Uterus (tissue), 4 donors: Measurements from ENCODE around the gene IGSF23. TPM values are rescaled to one million over a fixed set of nuclear protein-coding genes. Genes with fewer than 3 reads are reported as not detected.

Source experiments
- DNase-seq, 2 donors: peaks; one replicate each; pipeline ENCODE4 v3.0.0-alpha.2; 2019 to 2020
- H3K27ac ChIP-seq, 2 donors: fragments of 200-600 bp; sonication (generic); 1 replicate in 1 of 2; 2 replicates in 1 of 2; pipeline ENCODE4 v1.5.1; 2016 to 2018
- H3K27me3 ChIP-seq, 2 donors: fragments of 200-600 bp; sonication (generic); one replicate each; pipeline ENCODE4 v1.5.1; 2018 to 2019; ENCODE audit warnings: control low read depth in 1 of 2
- H3K36me3 ChIP-seq, 2 donors: fragments of 200-600 bp; sonication (generic); one replicate each; pipeline ENCODE4 v1.5.1; 2019; ENCODE audit warnings: control low read depth in 1 of 2
- H3K4me1 ChIP-seq, 2 donors: fragments of 200-600 bp; sonication (generic); one replicate each; pipeline ENCODE4 v1.5.1; 2018 to 2019; ENCODE audit warnings: control low read depth in 1 of 2
- H3K4me3 ChIP-seq, 2 donors: fragments of 200-600 bp; sonication (generic); 1 replicate in 1 of 2; 2 replicates in 1 of 2; pipeline ENCODE4 v1.5.1; 2018 to 2019; ENCODE audit warnings: mild to moderate bottlenecking in 1 of 2
- H3K9me3 ChIP-seq, 2 donors: fragments of 200-600 bp; sonication (generic); one replicate each; pipeline ENCODE4 v1.5.1; 2019; ENCODE audit warnings: control low read depth in 1 of 2
- CTCF ChIP-seq, 4 experiments: fragments of 200-600 bp in 2 of 4; fragments of 450-650 bp in 2 of 4; sonication (generic) in 2 of 4; IDR thresholded peaks; one replicate each; pipeline ENCODE4 v1.5.1; 2016 to 2019; ENCODE audit warnings: antibody characterized with exemption in 4 of 4, mild to moderate bottlenecking in 2 of 4, moderate library complexity in 1 of 4
- POLR2A ChIP-seq, 2 donors: fragments of 450-650 bp; IDR thresholded peaks; one replicate each; pipeline ENCODE4 v1.6.1; 2016; ENCODE audit warnings: antibody characterized with exemption in 2 of 2, mild to moderate bottlenecking in 1 of 2, moderate library complexity in 1 of 2
- intact Hi-C: fragments of 100-400 bp; cut with DNase I; formaldehyde crosslinking; loops from one replicate; pipeline ENCODE4 v1.15.1; 2023; ENCODE audit warnings: low total_unique reads
- total RNA-seq, 4 donors: library from RNA; depleted of rRNA in 3 of 4; stranded (reverse); fragments of >200 nt in 3 of 4; gene quantifications; one replicate each; pipeline versions ENCODE4 v1.1.0 to v1.2.4, GENCODE V29; 2014 to 2023
- donor health status: DM: yes; HTN: yes; CAD: no.

The IGSF23 gene
- total RNA-seq, 4 donors from 2014 or later = not detected

GRCh38 chr19:44673510-44673909 lies 60.1 kb downstream of the IGSF23 start:
- H3K4me3 ChIP-seq = no peak overlapping the region
- DNase-seq = no peak
- H3K9me3 ChIP-seq = no peaks in the 10 kb centered on the region
- no peaks in the 10 kb centered on the region for H3K36me3 ChIP-seq
- intact Hi-C loops = no loop called here
- H3K4me1 ChIP-seq = no peaks in the 10 kb centered on the region
- H3K27ac ChIP-seq = no peak overlapping the region
- no peak for TF ChIP-seq POLR2A (IDR thresholded peaks at IDR 0.05)
- TF ChIP-seq CTCF (IDR thresholded peaks at IDR 0.05) = no peak
- H3K27me3 ChIP-seq = no peaks in the 10 kb centered on the region

- H3K27me3 ChIP-seq = no peaks in the 10 kb centered on the region
- H3K36me3 ChIP-seq = no peaks in the 10 kb centered on the region
- no peak overlapping the region for H3K27ac ChIP-seq
- H3K4me3 ChIP-seq = no peak overlapping the region
- H3K4me1 ChIP-seq = no peaks in the 10 kb centered on the region
- no peak for TF ChIP-seq CTCF (IDR thresholded peaks at IDR 0.05)
- no peak for TF ChIP-seq POLR2A (IDR thresholded peaks at IDR 0.05)
- H3K9me3 ChIP-seq = no peaks in the 10 kb centered on the region
- no peak for DNase-seq
- intact Hi-C loops = no loop called here
These were observed 62.2 kb downstream of the IGSF23 start for GRCh38 chr19:44675521-44675920.

GRCh38 chr19:44677019-44677811 lies 63.9 kb downstream of the IGSF23 start:
- no peak overlapping the region for H3K4me3 ChIP-seq
- no peaks in the 10 kb centered on the region for H3K4me1 ChIP-seq
- no peak for DNase-seq
- H3K27me3 ChIP-seq = no peaks in the 10 kb centered on the region
- no peak overlapping the region for H3K27ac ChIP-seq
- no peaks in the 10 kb centered on the region for H3K36me3 ChIP-seq
- intact Hi-C loops = no loop called here
- no peak for TF ChIP-seq POLR2A (IDR thresholded peaks at IDR 0.05)
- no peak for TF ChIP-seq CTCF (IDR thresholded peaks at IDR 0.05)
- no peaks in the 10 kb centered on the region for H3K9me3 ChIP-seq

GRCh38 chr19:44680536-44680935 lies 67.2 kb downstream of the IGSF23 start:
- H3K4me3 ChIP-seq = no peak overlapping the region
- intact Hi-C loops = no loop called here
- H3K9me3 ChIP-seq = no peaks in the 10 kb centered on the region
- H3K36me3 ChIP-seq = no peaks in the 10 kb centered on the region
- no peaks in the 10 kb centered on the region for H3K27me3 ChIP-seq
- no peaks in the 10 kb centered on the region for H3K4me1 ChIP-seq
- no peak for TF ChIP-seq POLR2A (IDR thresholded peaks at IDR 0.05)
- TF ChIP-seq CTCF (IDR thresholded peaks at IDR 0.05) = no peak
- no peak for DNase-seq
- no peak overlapping the region for H3K27ac ChIP-seq

- no peak for DNase-seq
- H3K27ac ChIP-seq = no peak overlapping the region
- intact Hi-C loops = no loop called here
- TF ChIP-seq POLR2A (IDR thresholded peaks at IDR 0.05) (no peak), CTCF (IDR thresholded peaks at IDR 0.05) (no peak)
- no peaks in the 10 kb centered on the region for H3K27me3 ChIP-seq
- H3K36me3 ChIP-seq = no peaks in the 10 kb centered on the region
- H3K4me3 ChIP-seq = no peak overlapping the region
- no peaks in the 10 kb centered on the region for H3K4me1 ChIP-seq
- H3K9me3 ChIP-seq = no peaks in the 10 kb centered on the region
These were observed 68.8 kb downstream of the IGSF23 start for GRCh38 chr19:44681992-44682790.
